HCT116 (cell line): ENCODE data around the gene TOX2. TPM values are rescaled to one million over a fixed set of nuclear protein-coding genes. Genes with fewer than 3 reads are reported as not detected.

ENCODE experiments used
- ATAC-seq: fragments of 200-7000 bp; cut with Tn5 transposase; 2 replicates; pipeline ENCODE4 v1.9.1; 2020; ENCODE audit warnings: mild to moderate bottlenecking, moderate library complexity
- BruUV-seq: library from RNA; stranded (reverse); fragments of 400-500 nt; replicated peaks from 2 replicates; lab custom pipeline; 2021; lab: Mats Ljungman, UMichigan
- CTCF ChIA-PET: fragments of 300-600 bp; sonication (Branson Sonifier 250); formaldehyde crosslinking; loops from one replicate; lab custom pipeline; 2021; ENCODE audit warnings: antibody characterized with exemption; lab: Charles Lee
- POLR2A ChIA-PET: fragments of 300-600, 350-600 bp; sonication (Branson Sonifier 250); formaldehyde crosslinking; loops from one replicate; lab custom pipeline; 2021; ENCODE audit warnings: antibody characterized with exemption; lab: Charles Lee
- RAD21 ChIA-PET, 2 experiments: fragments of 300-600 bp; sonication (Branson Sonifier 250); formaldehyde crosslinking; loops; one replicate each; lab custom pipeline; 2023; ENCODE audit warnings: low total read pairs in 2 of 2; ENCODE audit not compliant: uncharacterized antibody in 2 of 2, unreplicated experiment in 2 of 2, low non-redundant PET in 1 of 2; lab: Charles Lee
- DNase-seq: peaks from one replicate; pipeline ENCODE4 v3.0.0-alpha.2; 2010; ENCODE audit warnings: low read depth, low spot score
- H2AFZ ChIP-seq: fragments of 200-600 bp; shearing (Covaris generic), sonication (generic); 2 replicates; pipeline ENCODE4 v1.6.1; 2017; ENCODE audit warnings: low read depth, mixed run types, mixed read lengths, antibody characterized with exemption, low read length; ENCODE audit not compliant: poor library complexity, severe bottlenecking
- H3K27ac ChIP-seq: 2 replicates; pipeline ENCODE4 v1.5.1; 2012; ENCODE audit warnings: low read depth, low read length
- H3K27me3 ChIP-seq: fragments of 200-600 bp; sonication (generic); 2 replicates; pipeline ENCODE4 v1.6.1; 2016; ENCODE audit warnings: mixed run types, low read length, mixed read lengths; ENCODE audit not compliant: insufficient read depth
- H3K36me3 ChIP-seq, 2 experiments: fragments of 200-500 bp in 1 of 2; fragments of 200-600 bp in 1 of 2; sonication (Bioruptor generic) in 1 of 2; sonication (generic) in 1 of 2; 2 replicates each; pipeline versions ENCODE4 v1.5.1 to v1.6.1; 2014 to 2016; ENCODE audit warnings: low read length in 2 of 2, inconsistent platforms in 1 of 2, mixed read lengths in 1 of 2, mixed run types in 1 of 2; ENCODE audit not compliant: insufficient read depth in 2 of 2, control insufficient read depth in 1 of 2
- H3K4me1 ChIP-seq, 2 experiments: fragments of 200-600 bp in 1 of 2; sonication (generic) in 1 of 2; 2 replicates each; pipeline versions ENCODE4 v1.5.1 to v1.6.1; 2012 to 2017; ENCODE audit warnings: low read length in 2 of 2, inconsistent platforms in 1 of 2, mild to moderate bottlenecking in 1 of 2, mixed read lengths in 1 of 2, mixed run types in 1 of 2, moderate library complexity in 1 of 2; ENCODE audit not compliant: insufficient read depth in 2 of 2, control insufficient read depth in 1 of 2
- H3K4me2 ChIP-seq: fragments of 200-600 bp; sonication (generic); 2 replicates; pipeline ENCODE4 v1.6.1; 2017; ENCODE audit warnings: mixed run types, low read length, mixed read lengths
- H3K4me3 ChIP-seq, 2 experiments: fragments of 200-600 bp in 1 of 2; sonication (generic) in 1 of 2; replicated peaks in 1 of 2; 2 replicates each; pipeline ENCODE4 v1.5.1; 2011 to 2016; ENCODE audit warnings: low read length in 2 of 2, control low read depth in 1 of 2, low read depth in 1 of 2, mild to moderate bottlenecking in 1 of 2, mixed read lengths in 1 of 2, mixed run types in 1 of 2
- H3K79me2 ChIP-seq: fragments of 200-600 bp; sonication (generic); 2 replicates; pipeline ENCODE4 v1.6.1; 2017; ENCODE audit warnings: mild to moderate bottlenecking, mixed run types, low read length, moderate library complexity, mixed read lengths; ENCODE audit not compliant: insufficient read depth
- H3K9ac ChIP-seq: fragments of 200-600 bp; sonication (generic); 2 replicates; pipeline ENCODE4 v1.6.1; 2016; ENCODE audit warnings: low read length, mixed read lengths
- H3K9me2 ChIP-seq: fragments of 200-600 bp; sonication (generic), shearing (Covaris generic); 2 replicates; pipeline ENCODE4 v1.6.1; 2017; ENCODE audit warnings: mixed run types, mild to moderate bottlenecking, moderate library complexity; ENCODE audit not compliant: insufficient read depth
- H3K9me3 ChIP-seq, 2 experiments: fragments of 200-500 bp in 1 of 2; fragments of 200-600 bp in 1 of 2; sonication (Bioruptor generic) in 1 of 2; sonication (generic) in 1 of 2; 2 replicates each; pipeline ENCODE4 v1.6.1; 2014 to 2017; ENCODE audit warnings: low read length in 2 of 2, mixed read lengths in 2 of 2, inconsistent platforms in 1 of 2, low read depth in 1 of 2, mild to moderate bottlenecking in 1 of 2, mixed run types in 1 of 2, moderate library complexity in 1 of 2; ENCODE audit not compliant: control insufficient read depth in 1 of 2, insufficient read depth in 1 of 2
- H4K20me1 ChIP-seq: fragments of 200-600 bp; sonication (generic), shearing (Covaris generic); 2 replicates; pipeline ENCODE4 v1.6.1; 2017; ENCODE audit warnings: mixed run types, mild to moderate bottlenecking, moderate library complexity; ENCODE audit not compliant: insufficient read depth
- CBX3 ChIP-seq: IDR thresholded peaks from 2 replicates; pipeline ENCODE4 v1.6.1; 2012; ENCODE audit warnings: low read depth
- ELF1 ChIP-seq: IDR thresholded peaks from 2 replicates; pipeline ENCODE4 v1.6.1; 2012; ENCODE audit warnings: low read depth, borderline replicate concordance
- EZH2 ChIP-seq: fragments of 200-600 bp; sonication (generic); IDR thresholded peaks from 2 replicates; pipeline ENCODE4 v1.6.1; 2017; ENCODE audit warnings: antibody characterized with exemption, mixed run types
- EZH2phosphoT487 ChIP-seq: fragments of 200-600 bp; IDR thresholded peaks from 2 replicates; pipeline ENCODE4 v1.6.1; 2018; ENCODE audit warnings: antibody characterized with exemption, borderline replicate concordance
- FOSL1 ChIP-seq: IDR thresholded peaks from 2 replicates; pipeline ENCODE4 v1.6.1; 2012; ENCODE audit warnings: low read depth
- JUND ChIP-seq: IDR thresholded peaks from 2 replicates; pipeline ENCODE4 v1.6.1; 2012
- POLR2A ChIP-seq: IDR thresholded peaks from 2 replicates; pipeline ENCODE4 v1.7.0; 2011; ENCODE audit warnings: borderline replicate concordance; ENCODE audit not compliant: insufficient read depth, insufficient read length; ENCODE audit errors: extremely low read depth
- RAD21 ChIP-seq: IDR thresholded peaks from 2 replicates; pipeline ENCODE4 v1.6.1; 2012; ENCODE audit warnings: low read depth, mild to moderate bottlenecking
- REST ChIP-seq: IDR thresholded peaks from 2 replicates; pipeline ENCODE4 v1.6.1; 2012; ENCODE audit warnings: low read depth
- SIN3A ChIP-seq: IDR thresholded peaks from 2 replicates; pipeline ENCODE4 v1.6.1; 2012; ENCODE audit warnings: low read depth
- TCF7L2 ChIP-seq: IDR thresholded peaks from 2 replicates; pipeline ENCODE4 v1.7.0; 2011; ENCODE audit warnings: borderline replicate concordance, inconsistent platforms; ENCODE audit not compliant: insufficient read depth, insufficient read length; ENCODE audit errors: extremely low read depth
- YY1 ChIP-seq: IDR thresholded peaks from 2 replicates; pipeline ENCODE4 v1.6.1; 2011; ENCODE audit warnings: low read length, low read depth, moderate library complexity, mild to moderate bottlenecking; ENCODE audit not compliant: insufficient replicate concordance; ENCODE audit errors: extremely low read depth
- ZFX ChIP-seq: fragments of 450-650 bp; IDR thresholded peaks from 2 replicates; pipeline ENCODE4 v1.6.1; 2017
- intact Hi-C: fragments of 100-400 bp; cut with micrococcal nuclease; formaldehyde crosslinking; loops from 2 replicates; pipeline ENCODE4 v1.10.0; 2022
- total RNA-seq: library from RNA; stranded (reverse); gene quantifications from one replicate; pipeline ENCODE4 v1.2.1, GENCODE V29; 2021; ENCODE audit not compliant: unreplicated experiment
- TF ChIP-seq, protein P1 (sequence below): IDR thresholded peaks from 2 replicates; pipeline ENCODE4 v1.6.1; 2012
- TF ChIP-seq, protein P2 (sequence below): IDR thresholded peaks from 2 replicates; pipeline ENCODE4 v1.6.1; 2012

The TOX2 gene
- total RNA-seq, 1 experiment from 2014 or later: 39.6 TPM

DNA sequence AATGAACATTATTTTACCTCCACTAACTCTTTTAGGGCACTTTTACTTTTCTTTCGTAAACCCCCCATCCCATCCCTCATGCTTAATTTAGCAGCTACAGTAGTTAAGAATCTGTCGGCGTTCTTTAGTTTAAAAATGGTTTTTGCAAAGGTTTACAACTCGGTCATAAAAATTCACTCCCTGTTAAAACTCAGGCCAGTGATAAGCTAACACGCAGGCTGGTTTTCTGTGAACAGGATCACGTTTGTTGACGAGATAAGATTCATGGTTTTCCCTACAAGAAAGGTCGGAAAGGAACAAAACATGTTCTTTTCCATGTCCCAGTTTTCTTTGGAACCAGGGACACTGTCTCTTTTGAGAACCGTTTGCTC, 101.1 kb downstream of the TOX2 start (continued):
- TF ChIP-seq, protein P1, sequence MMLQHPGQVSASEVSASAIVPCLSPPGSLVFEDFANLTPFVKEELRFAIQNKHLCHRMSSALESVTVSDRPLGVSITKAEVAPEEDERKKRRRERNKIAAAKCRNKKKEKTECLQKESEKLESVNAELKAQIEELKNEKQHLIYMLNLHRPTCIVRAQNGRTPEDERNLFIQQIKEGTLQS: no peak
- TF ChIP-seq ZFX: no peak

DNA sequence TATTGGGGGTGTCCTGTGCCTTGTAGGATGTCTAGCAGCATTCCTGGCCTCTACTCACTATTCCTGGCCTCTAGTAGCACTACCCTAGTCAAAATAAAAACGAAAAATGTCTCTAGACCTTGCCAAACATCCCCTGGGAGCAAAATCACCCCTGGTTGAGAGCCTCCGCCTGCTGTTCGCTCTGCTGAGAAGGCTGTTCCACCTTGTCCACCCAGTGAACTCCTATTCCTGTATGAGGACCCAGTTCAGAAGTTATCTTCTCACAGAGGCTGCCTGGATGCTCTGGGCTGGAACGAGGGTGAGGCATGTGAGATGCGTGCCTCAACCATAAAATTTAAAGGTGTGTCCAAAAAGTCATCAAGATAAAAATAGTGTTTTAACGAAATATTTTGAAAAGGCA, 101.9 kb downstream of the TOX2 start:
- H3K9me3 ChIP-seq: no peaks in the 10 kb centered on the region
- H3K4me3 ChIP-seq: no peak overlapping the region
- H3K4me2 ChIP-seq: no peak overlapping the region
- no peak overlapping the region for H3K9ac ChIP-seq
- H3K9me2 ChIP-seq: no peaks in the 10 kb centered on the region
- no peak overlapping the region for H2AFZ ChIP-seq
- ChIA-PET RAD21 (no interaction called here), POLR2A (no interaction called here), CTCF (no interaction called here)
- ATAC-seq (no peak), DNase-seq (no peak)
- H3K27ac ChIP-seq: no peak overlapping the region
- no peaks in the 10 kb centered on the region for H3K79me2 ChIP-seq
- no peaks in the 10 kb centered on the region for H4K20me1 ChIP-seq
- peaks cover 34 to 39% of the 10 kb centered on the region in 2 experiments for H3K4me1 ChIP-seq
- no peaks in the 10 kb centered on the region for H3K27me3 ChIP-seq
- BruUV-seq: no TSS peak
- no peaks in the 10 kb centered on the region for H3K36me3 ChIP-seq
- intact Hi-C loops: no loop called here
- TF ChIP-seq, protein P1: no peak
- no peak for TF ChIP-seq SIN3A

DNA sequence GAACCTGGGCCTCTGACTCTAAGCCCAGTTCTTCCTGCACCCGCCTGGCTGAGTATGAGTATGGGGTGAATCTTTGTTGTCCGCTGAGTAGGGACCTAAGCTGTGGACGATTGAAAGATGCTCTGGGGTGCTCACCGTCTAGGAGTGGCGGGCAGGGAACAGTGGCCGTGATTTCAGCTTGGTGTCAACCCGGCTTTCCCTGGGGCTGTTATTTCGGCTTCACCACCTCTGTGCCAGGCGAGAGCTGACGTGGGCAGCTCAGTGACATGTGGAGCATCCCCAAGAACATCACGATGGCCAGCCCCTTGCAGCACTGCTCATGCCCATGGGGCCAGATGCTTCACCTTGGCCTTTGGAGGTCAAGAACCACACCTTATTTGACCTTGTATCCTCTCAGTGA, 102.6 kb downstream of the TOX2 start:
- ChIA-PET CTCF (no interaction called here), RAD21 (interaction anchor here in 1 of 2 experiments (1.2 kb wide), 1 partner anchor 63 kb away, joined by 3 read pairs; no protein-coding TSS in a partner anchor), POLR2A (interaction anchor here (1.2 kb wide), 1 partner anchor 13 kb away, joined by 3 read pairs; no protein-coding TSS in a partner anchor)
- Histone ChIP-seq H3K4me2 (peak overlapping the region; percentile 82; the same call in 1 of the 2 replicates), H4K20me1 (no peaks in the 10 kb centered on the region), H3K4me3 (no peak overlapping the region), H2AFZ (no peak overlapping the region), H3K27ac (no peak overlapping the region), H3K4me1 (peaks cover 34 to 39% of the 10 kb centered on the region in 2 experiments), H3K27me3 (no peaks in the 10 kb centered on the region), H3K9me2 (no peaks in the 10 kb centered on the region), H3K9ac (no peak overlapping the region), H3K36me3 (no peaks in the 10 kb centered on the region), H3K9me3 (no peaks in the 10 kb centered on the region), H3K79me2 (no peaks in the 10 kb centered on the region)
- DNase-seq: no peak
- no peak for ATAC-seq
- BruUV-seq: no TSS peak
- intact Hi-C loops: no loop called here
- no peak for TF ChIP-seq EZH2phosphoT487
- TF ChIP-seq ZFX: no peak
- TF ChIP-seq ELF1: no peak
- no peak for TF ChIP-seq RAD21
- TF ChIP-seq, protein P2, sequence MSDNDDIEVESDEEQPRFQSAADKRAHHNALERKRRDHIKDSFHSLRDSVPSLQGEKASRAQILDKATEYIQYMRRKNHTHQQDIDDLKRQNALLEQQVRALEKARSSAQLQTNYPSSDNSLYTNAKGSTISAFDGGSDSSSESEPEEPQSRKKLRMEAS: no peak
- no peak for TF ChIP-seq EZH2
- TF ChIP-seq POLR2A: no peak
- TF ChIP-seq REST: no peak
- TF ChIP-seq FOSL1: no peak
- TF ChIP-seq TCF7L2: no peak
- TF ChIP-seq, protein P1: no peak
- TF ChIP-seq JUND: no peak
- TF ChIP-seq CBX3: no peak
- TF ChIP-seq YY1: no peak
